Left colon (tissue), 2 donors: Measurements from ENCODE around the gene UVSSA. TPM values are rescaled to one million over a fixed set of nuclear protein-coding genes. Genes with fewer than 3 reads are reported as not detected.

Experiments used
- ATAC-seq: fragments of 200-7000 bp; cut with Tn5 transposase; one replicate; pipeline ENCODE4 v1.9.1; 2020; ENCODE audit warnings: mild to moderate bottlenecking, moderate library complexity
- DNase-seq, 2 donors: peaks; one replicate each; pipeline ENCODE4 v3.0.0-alpha.2; 2020
- intact Hi-C, 2 donors: fragments of 100-400 bp; cut with DNase I in 1 of 2; cut with micrococcal nuclease in 1 of 2; formaldehyde crosslinking; loops; one replicate each; pipeline versions ENCODE4 v1.11.2 to v1.14.0; 2022; cut with DNase I, micrococcal nuclease
- total RNA-seq, 2 donors: library from RNA; stranded (reverse); fragmentation: NEBNext Ultra II Directional; extraction: Animal tissue kit (Norgen Biotek cat#: 25700); gene quantifications; one replicate each; pipeline ENCODE4 v1.2.1, GENCODE V29; 2021
- donor health status: DM: no; HTN: no; CAD: no.
- donor health status: DM: yes; HTN: yes; CAD: no.

The UVSSA gene
- total RNA-seq, 2 donors from 2014 or later: 26.7 to 33.1 TPM

- intact Hi-C loops: loop anchor here (10.0 kb wide), 2 partner anchors 76 to 96 kb away; partner anchors contain the start of gene CTBP1 (in 1 of the 2)
Observed at GRCh38 chr4:1340861-1341260, 6.1 kb upstream of the UVSSA start.

GRCh38 chr4:1342003-1342402 is 5.0 kb upstream of the UVSSA start:
- DNase-seq (no peak), ATAC-seq (no peak)
- intact Hi-C loops: loop anchor here (10.0 kb wide), 2 partner anchors 77 to 97 kb away; partner anchors contain the start of gene CTBP1 (in 1 of the 2)

More at GRCh38 chr4:1340861-1341260, 6.1 kb upstream of the UVSSA start:
- ATAC-seq (no peak), DNase-seq (no peak)

- intact Hi-C loops: loop anchor here (10.0 kb wide), 2 partner anchors 80 to 100 kb away; partner anchors contain the start of gene CTBP1 (in 1 of the 2)
- no peak for DNase-seq
- ATAC-seq: no peak
Observed at GRCh38 chr4:1344696-1345095, 2.3 kb upstream of the UVSSA start.

- peak; percentile 70 to 74 for DNase-seq
- ATAC-seq: peak; percentile 32
- intact Hi-C loops: loop anchor here (10.0 kb wide), 2 partner anchors 81 to 101 kb away; partner anchors contain the start of gene CTBP1 (in 1 of the 2)
Observed at GRCh38 chr4:1345903-1346780, 866 bp upstream of the UVSSA start.

- intact Hi-C loops: loop anchor here (10.0 kb wide), 2 partner anchors 83 to 103 kb away; partner anchors contain the start of gene CTBP1 (in 1 of the 2)
- ATAC-seq (peak; percentile 30), DNase-seq (peak; percentile 65 to 73)
Observed at GRCh38 chr4:1347410-1347864, 429 bp downstream of the UVSSA start.

GRCh38 chr4:1348014-1348513 is 1.1 kb downstream of the UVSSA start:
- intact Hi-C loops: loop anchor here (10.0 kb wide), 2 partner anchors 83 to 103 kb away; partner anchors contain the start of gene CTBP1 (in 1 of the 2)
- DNase-seq: peak; percentile 34 to 50
- no peak for ATAC-seq

GRCh38 chr4:1348746-1349145 is 1.7 kb downstream of the UVSSA start:
- intact Hi-C loops: loop anchor here (10.0 kb wide), 2 partner anchors 84 to 104 kb away; partner anchors contain the start of gene CTBP1 (in 1 of the 2)
- DNase-seq (no peak), ATAC-seq (no peak)

GRCh38 chr4:1349359-1350168 is 2.6 kb downstream of the UVSSA start:
- ATAC-seq (no peak), DNase-seq (no peak)
- intact Hi-C loops: loop anchor here (5.0 to 10.0 kb wide), 5 partner anchors 85 to 283 kb away; partner anchors contain the start of gene CTBP1 (in 1 of the 2)

- ATAC-seq (no peak), DNase-seq (no peak)
- intact Hi-C loops: loop anchor here (5.0 to 10.0 kb wide), 3 partner anchors 218 to 282 kb away; no protein-coding TSS in a partner anchor
Observed at GRCh38 chr4:1350169-1350520, 3.1 kb downstream of the UVSSA start.

GRCh38 chr4:1351854-1352566 is 5.0 kb downstream of the UVSSA start:
- DNase-seq (peak; percentile 73 to 95), ATAC-seq (peak; percentile 46)
- intact Hi-C loops: loop anchor here (5.0 to 10.0 kb wide), 3 partner anchors 220 to 280 kb away; no protein-coding TSS in a partner anchor

- intact Hi-C loops: loop anchor here (5.0 to 10.0 kb wide), 3 partner anchors 220 to 280 kb away; no protein-coding TSS in a partner anchor
- ATAC-seq (no peak), DNase-seq (no peak)
Observed at GRCh38 chr4:1352567-1352900, 5.5 kb downstream of the UVSSA start.

GRCh38 chr4:1353186-1354055 is 6.4 kb downstream of the UVSSA start:
- no peak for ATAC-seq
- DNase-seq: no peak
- intact Hi-C loops: loop anchor here (5.0 to 10.0 kb wide), 3 partner anchors 221 to 279 kb away; no protein-coding TSS in a partner anchor

GRCh38 chr4:1354136-1354982 is 7.4 kb downstream of the UVSSA start:
- no peak for ATAC-seq
- intact Hi-C loops: loop anchor here (5.0 to 10.0 kb wide), 3 partner anchors 222 to 278 kb away; no protein-coding TSS in a partner anchor

GRCh38 chr4:1354983-1355275 is 7.9 kb downstream of the UVSSA start:
- no peak for DNase-seq
- ATAC-seq: no peak
- intact Hi-C loops: loop anchor here (5.0 to 10.0 kb wide), 3 partner anchors 223 to 277 kb away; no protein-coding TSS in a partner anchor

More at GRCh38 chr4:1354136-1354982, 7.4 kb downstream of the UVSSA start:
- DNase-seq: no peak

GRCh38 chr4:1355378-1355777 is 8.4 kb downstream of the UVSSA start:
- intact Hi-C loops: loop anchor here in 1 of 2 donors (10.0 kb wide), 1 partner anchor 269 kb away; no protein-coding TSS in a partner anchor
- no peak for ATAC-seq
- DNase-seq: no peak
